NCI-H2227 (cell line): ENCODE measurements around the gene STAT5A.
"Not testable (repeated sequence)": the region's sequence is repeated elsewhere in the genome, so short reads cannot be mapped to it uniquely, and the experiment has no call there.

Source experiments
- DNase-seq: peaks from one replicate; lab custom pipeline; 2025; ENCODE audit not compliant: unreplicated experiment; lab: John Stamatoyannopoulos, UW

The STAT5A gene

GRCh38 chr17:42305031-42305330 is 16.7 kb downstream of the STAT5A start:
- not testable (repeated sequence) for DNase-seq

GRCh38 chr17:42305543-42306384 is 17.5 kb downstream of the STAT5A start:
- no peak for DNase-seq

- DNase-seq, result no peak
Measured at GRCh38 chr17:42306385-42306667, 18.0 kb downstream of the STAT5A start.

- DNase-seq, result no peak
Measured at GRCh38 chr17:42307362-42307927, 19.1 kb downstream of the STAT5A start.

GRCh38 chr17:42308446-42308845 is 20.1 kb downstream of the STAT5A start:
- DNase-seq, result no peak

GRCh38 chr17:42309142-42309541 is 20.8 kb downstream of the STAT5A start:
- no peak for DNase-seq

GRCh38 chr17:42309986-42310786 is 21.9 kb downstream of the STAT5A start:
- DNase-seq, result no peak

- DNase-seq, result no peak
Measured at GRCh38 chr17:42310787-42311215, 22.5 kb downstream of the STAT5A start.

GRCh38 chr17:42311240-42312034 is 23.1 kb downstream of the STAT5A start:
- peak; percentile 64 for DNase-seq

GRCh38 chr17:42312035-42312284 is 23.7 kb downstream of the STAT5A start:
- no peak for DNase-seq

GRCh38 chr17:42312285-42313130 is 24.2 kb downstream of the STAT5A start:
- peak; percentile 85 for DNase-seq

- DNase-seq, result no peak
Measured at GRCh38 chr17:42313389-42313772, 25.1 kb downstream of the STAT5A start.

- DNase-seq, result no peak
Measured at GRCh38 chr17:42313773-42314566, 25.7 kb downstream of the STAT5A start.

GRCh38 chr17:42315402-42316156 is 27.3 kb downstream of the STAT5A start:
- no peak for DNase-seq

GRCh38 chr17:42316755-42317154 is 28.5 kb downstream of the STAT5A start:
- no peak for DNase-seq

GRCh38 chr17:42317266-42317845 is 29.1 kb downstream of the STAT5A start:
- DNase-seq, result no peak

GRCh38 chr17:42317967-42318366 is 29.7 kb downstream of the STAT5A start:
- not testable (repeated sequence) for DNase-seq

GRCh38 chr17:42321555-42321954 is 33.3 kb downstream of the STAT5A start:
- DNase-seq, result no peak
